GM10266 (cell line): Measurements from ENCODE around the gene SIRPG.

Experiments
- DNase-seq: peaks from one replicate; pipeline ENCODE4 v3.0.0; 2012; ENCODE audit errors: extremely low spot score
- TF ChIP-seq, protein P1 (sequence below): IDR thresholded peaks from 2 replicates; pipeline ENCODE4 v1.5.1; 2012; ENCODE audit warnings: mild to moderate bottlenecking, low read depth; ENCODE audit not compliant: control insufficient read depth, insufficient read depth; ENCODE audit errors: missing control alignments

Gene SIRPG

DNA sequence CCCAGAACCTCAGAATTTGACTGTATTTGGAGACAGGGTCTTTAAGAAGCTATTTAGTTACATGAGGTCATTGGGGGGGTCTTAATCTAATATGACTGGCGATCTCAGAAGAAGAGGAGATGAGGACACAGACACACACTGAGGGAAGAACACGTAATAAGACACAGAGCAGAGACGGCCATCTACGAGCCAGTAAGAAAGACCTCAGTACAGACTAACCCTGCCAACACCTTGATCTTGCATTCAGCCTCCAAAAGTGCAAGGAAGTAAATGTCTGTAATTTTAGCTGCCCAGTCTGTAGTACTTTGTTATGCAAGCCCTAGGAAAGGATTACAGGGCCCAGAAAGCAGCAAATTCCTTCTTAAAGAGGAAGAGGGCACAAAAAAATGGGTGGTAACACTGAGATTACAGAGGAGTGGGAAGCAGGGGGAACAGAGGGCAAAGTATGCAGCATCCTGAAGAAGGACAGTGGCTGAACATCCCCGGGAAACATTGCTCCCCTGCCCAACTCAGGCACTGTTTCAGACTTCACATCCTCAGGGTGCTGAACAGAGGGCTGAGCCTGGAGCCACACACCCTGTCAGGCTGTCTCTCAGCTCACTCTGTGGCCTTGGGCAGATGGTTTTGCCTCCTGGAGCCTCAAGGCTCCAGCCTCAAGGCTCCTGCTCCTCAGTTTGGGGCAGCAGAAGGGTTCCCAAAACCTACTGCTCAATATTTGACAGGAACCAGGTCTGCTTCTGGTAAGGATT is 27.9 kb upstream of the SIRPG start:
- DNase-seq = no peak
- TF ChIP-seq, protein P1, sequence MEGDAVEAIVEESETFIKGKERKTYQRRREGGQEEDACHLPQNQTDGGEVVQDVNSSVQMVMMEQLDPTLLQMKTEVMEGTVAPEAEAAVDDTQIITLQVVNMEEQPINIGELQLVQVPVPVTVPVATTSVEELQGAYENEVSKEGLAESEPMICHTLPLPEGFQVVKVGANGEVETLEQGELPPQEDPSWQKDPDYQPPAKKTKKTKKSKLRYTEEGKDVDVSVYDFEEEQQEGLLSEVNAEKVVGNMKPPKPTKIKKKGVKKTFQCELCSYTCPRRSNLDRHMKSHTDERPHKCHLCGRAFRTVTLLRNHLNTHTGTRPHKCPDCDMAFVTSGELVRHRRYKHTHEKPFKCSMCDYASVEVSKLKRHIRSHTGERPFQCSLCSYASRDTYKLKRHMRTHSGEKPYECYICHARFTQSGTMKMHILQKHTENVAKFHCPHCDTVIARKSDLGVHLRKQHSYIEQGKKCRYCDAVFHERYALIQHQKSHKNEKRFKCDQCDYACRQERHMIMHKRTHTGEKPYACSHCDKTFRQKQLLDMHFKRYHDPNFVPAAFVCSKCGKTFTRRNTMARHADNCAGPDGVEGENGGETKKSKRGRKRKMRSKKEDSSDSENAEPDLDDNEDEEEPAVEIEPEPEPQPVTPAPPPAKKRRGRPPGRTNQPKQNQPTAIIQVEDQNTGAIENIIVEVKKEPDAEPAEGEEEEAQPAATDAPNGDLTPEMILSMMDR = no peak

DNA sequence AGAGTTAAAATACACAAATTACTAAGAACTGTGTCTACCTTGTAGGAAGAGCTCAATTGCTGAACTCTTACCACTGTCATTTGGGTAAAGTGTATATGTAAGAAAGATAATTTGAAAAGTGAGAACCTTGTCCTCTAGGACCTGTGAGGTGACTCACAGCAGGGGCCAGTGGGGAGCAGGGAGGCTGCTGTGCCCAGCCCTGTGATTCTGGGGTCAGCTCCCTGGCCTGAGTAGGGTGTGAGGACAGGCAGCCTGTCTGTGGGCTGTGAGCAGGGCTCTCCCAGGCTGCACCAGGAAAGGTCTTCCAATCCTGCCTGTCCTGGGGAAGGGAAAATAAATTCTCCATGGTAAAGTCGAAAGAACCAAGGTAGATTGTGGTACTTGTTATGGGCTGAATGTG is 27.3 kb upstream of the SIRPG start:
- DNase-seq = no peak
- TF ChIP-seq, protein P1 = no peak

DNA sequence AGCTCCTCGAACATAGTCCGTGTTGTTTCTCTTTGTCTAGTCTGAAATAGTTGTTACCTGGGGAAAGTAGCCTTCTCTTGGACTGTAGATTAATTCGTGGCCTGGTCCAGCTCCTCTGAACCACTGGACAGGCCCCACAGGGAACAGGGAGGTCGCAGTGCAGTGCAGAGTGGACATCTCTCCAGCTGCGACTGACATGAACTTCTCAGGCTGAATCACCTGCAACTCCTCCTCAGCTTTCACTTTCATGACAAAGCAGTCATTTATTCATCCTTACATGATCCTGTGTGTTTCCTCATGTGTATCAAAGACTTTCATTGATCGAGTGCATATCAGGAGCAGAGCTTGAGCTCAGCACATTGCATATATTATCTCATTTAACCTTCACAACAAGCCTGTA is 19.1 kb upstream of the SIRPG start:
- no peak for DNase-seq
- TF ChIP-seq, protein P1 = no peak

DNA sequence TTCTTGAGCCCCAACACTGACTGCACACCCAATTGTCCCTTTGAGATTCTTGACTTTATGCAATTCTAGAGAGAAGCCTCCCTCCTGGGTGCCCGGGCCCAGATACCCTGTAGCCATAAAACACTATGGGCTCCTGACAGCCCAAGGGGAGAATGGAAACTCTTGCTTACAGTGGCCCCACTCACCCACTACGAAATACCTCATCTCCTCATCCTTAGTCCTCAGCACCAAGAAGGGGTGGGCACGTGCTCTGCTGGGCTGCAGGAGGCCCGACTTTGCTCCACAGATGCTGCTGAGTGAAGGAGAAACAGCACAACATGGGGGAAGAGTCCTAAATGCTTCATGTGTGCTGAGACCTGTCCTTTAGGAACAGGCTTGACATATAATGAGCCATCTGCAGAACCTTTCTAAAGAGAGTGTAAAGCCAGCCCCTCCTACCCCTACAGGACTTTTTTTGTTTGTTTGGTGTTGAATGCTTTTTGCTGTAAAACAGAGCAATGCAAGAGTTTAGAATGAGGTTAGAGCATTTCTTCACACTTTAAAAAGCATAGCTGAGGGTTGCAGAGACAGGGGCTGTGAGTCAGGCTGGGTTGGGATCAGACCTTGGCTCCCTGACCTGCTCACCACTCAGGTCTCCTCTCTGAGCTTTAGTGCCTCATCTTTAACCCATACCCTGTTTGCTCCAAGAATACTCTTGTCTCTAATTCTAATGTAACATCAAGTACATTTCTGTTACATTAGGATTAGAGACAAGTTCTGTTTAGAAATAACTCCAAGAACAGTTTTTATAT is 17.6 kb upstream of the SIRPG start:
- TF ChIP-seq, protein P1 = no peak
- DNase-seq = no peak

DNA sequence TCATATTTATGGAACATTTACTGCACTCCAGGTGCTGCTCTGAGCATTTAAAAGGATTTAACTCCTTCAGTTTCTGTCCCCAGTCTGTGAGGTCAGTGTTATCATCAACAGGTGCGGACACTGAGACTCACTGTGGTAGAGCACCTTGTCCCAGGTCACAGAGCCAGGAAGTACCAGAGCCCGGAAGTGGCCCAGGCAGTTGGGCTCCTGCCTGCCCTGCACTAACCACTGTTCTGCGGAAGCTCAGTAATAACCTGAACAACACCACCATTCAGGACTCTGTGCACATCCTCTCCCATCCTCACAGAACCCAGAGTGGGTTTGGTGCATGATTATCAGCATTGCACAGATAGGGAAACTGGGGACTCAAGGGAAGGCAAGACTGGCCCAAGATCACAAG is 16.8 kb upstream of the SIRPG start:
- TF ChIP-seq, protein P1 = no peak
- no peak for DNase-seq

DNA sequence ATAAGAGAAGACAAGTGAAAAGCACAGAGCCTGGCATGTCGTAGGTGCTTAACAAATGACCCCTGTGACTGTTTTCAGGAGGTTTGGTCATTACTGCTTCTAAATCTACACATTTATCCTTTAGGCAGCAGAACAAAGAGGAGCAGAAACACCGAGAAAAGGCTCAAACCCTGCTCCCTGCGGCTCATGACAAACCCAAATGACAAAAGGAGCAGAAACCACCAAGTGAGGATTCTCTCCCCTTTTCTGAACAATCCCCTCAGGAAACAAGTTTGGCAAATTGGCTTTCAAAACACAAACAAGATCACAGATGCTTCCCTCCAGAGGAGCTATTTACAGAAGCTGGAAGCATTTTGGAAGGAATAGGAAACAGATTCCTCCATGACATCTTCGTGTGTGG is 15.8 kb upstream of the SIRPG start:
- DNase-seq = no peak
- TF ChIP-seq, protein P1 = no peak

DNA sequence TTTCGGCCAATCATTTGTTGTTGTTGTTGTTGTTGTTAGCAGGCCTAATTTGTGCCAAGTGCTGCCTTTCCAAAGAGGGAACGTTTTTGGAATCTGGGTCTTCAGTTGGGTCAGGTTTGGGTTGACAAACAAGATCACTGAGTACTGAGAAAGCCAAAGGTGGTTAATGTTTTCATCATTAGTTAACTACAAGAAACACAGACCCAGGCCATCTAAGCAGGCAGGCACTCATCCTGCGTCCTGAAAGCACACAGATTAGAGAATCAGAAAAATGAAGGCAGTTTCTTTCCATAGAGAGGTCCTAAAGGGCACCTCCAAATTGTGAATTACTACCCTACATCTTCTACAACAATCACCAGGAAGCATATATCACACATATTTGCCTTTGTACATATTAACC is 15.1 kb upstream of the SIRPG start:
- TF ChIP-seq, protein P1 = no peak
- DNase-seq = no peak
